ENCODE measurements around the gene EIF2S3. TPM values are rescaled to one million over a fixed set of nuclear protein-coding genes. Genes with fewer than 3 reads are reported as not detected.

Gene EIF2S3
- polyA plus RNA-seq, 1 of the 3 experiments (the other 2 are of a cell fraction), result 68.4 TPM

GRCh38 chrX:24023544-24023943, 31.2 kb upstream of the EIF2S3 start:
- Histone ChIP-seq H3K27me3 (ENCODE audit: insufficient read depth) (no peaks in the 10 kb centered on the region; the same call in 1 of the 2 replicates), H3K36me3 (replicated peaks in 1 of 2; ENCODE audit: control insufficient read depth in 1 of 2, insufficient read depth in 2 of 2, low read length in 1 of 2) (no peaks in the 10 kb centered on the region), H3K9ac (peak overlapping the region; percentile 88), H4K20me1 (ENCODE audit: insufficient read depth) (no peaks in the 10 kb centered on the region), H3K4me2 (peak overlapping the region; percentile 70), H3K79me2 (ENCODE audit: insufficient read depth) (peaks cover 64% of the 10 kb centered on the region), H3K4me1 (ENCODE audit: control insufficient read depth in 1 of 2, insufficient read depth in 2 of 2, low read depth in 1 of 2, low read length in 1 of 2) (no peaks in the 10 kb centered on the region; a peak in 1 of 4 replicates), H3K4me3 (ENCODE audit: low read depth in 2 of 2, low read length in 1 of 2) (peak overlapping the region; percentile 63 to 76), H3K27ac (ENCODE audit: low read depth in 2 of 2, low read length in 1 of 2) (peak overlapping the region in 1 of 2 experiments; percentile 84; a peak in 2 of 4 replicates), H2AFZ (ENCODE audit: low read depth) (no peak overlapping the region), H3K9me2 (no peaks in the 10 kb centered on the region), H3F3A (replicated peaks; ENCODE audit: insufficient read depth) (peaks cover 10% of the 10 kb centered on the region), H3K9me3 (no peaks in the 10 kb centered on the region)
- ChIA-PET POLR2A (no interaction called here), CTCF (interaction anchor here (1.0 kb wide), 1 partner anchor 11 kb away, joined by 4 read pairs; no protein-coding TSS in a partner anchor)
- 4% methylated on average over 1 of the region's 1 CpG for WGBS (ENCODE audit: low lambda C conversion rate)
- no peak for DNase-seq
- TF ChIP-seq EP300 (IDR thresholded peaks at IDR 0.05; ENCODE audit: borderline replicate concordance in 1 of 2, low read depth in 1 of 2, low read length in 1 of 2) (no peak), TCF12 (IDR thresholded peaks at IDR 0.05) (no peak), RCOR1 (IDR thresholded peaks at IDR 0.05; ENCODE audit: low read length) (no peak), ELF1 (IDR thresholded peaks at IDR 0.05) (no peak), RAD21 (IDR thresholded peaks at IDR 0.05; ENCODE audit: low read length) (no peak), YY1 (IDR thresholded peaks at IDR 0.05; ENCODE audit: low read depth) (no peak), SMC3 (IDR thresholded peaks at IDR 0.05; ENCODE audit: low read depth, low read length) (no peak), SIN3A (IDR thresholded peaks at IDR 0.05; ENCODE audit: borderline replicate concordance, low read depth, low read length) (no peak)

- no peaks in the 10 kb centered on the region; a peak in 1 of 4 replicates for H3K4me1 ChIP-seq (ENCODE audit: control insufficient read depth in 1 of 2, insufficient read depth in 2 of 2, low read depth in 1 of 2, low read length in 1 of 2)
- TF ChIP-seq MXI1 (IDR thresholded peaks at IDR 0.05; ENCODE audit: low read depth, low read length), result no peak
- TF ChIP-seq CTCF (IDR thresholded peaks at IDR 0.05), result no peak
- no peak for TF ChIP-seq REST (IDR thresholded peaks at IDR 0.05; ENCODE audit: low read depth, low read length)
- TF ChIP-seq GABPA (IDR thresholded peaks at IDR 0.05; ENCODE audit: low read depth), result no peak
- TF ChIP-seq USF2 (IDR thresholded peaks at IDR 0.05; ENCODE audit: borderline replicate concordance, low read depth, low read length), result no peak
- no peak for TF ChIP-seq EP300 (IDR thresholded peaks at IDR 0.05; ENCODE audit: borderline replicate concordance in 1 of 2, low read depth in 1 of 2, low read length in 1 of 2)
- TF ChIP-seq, protein P1, sequence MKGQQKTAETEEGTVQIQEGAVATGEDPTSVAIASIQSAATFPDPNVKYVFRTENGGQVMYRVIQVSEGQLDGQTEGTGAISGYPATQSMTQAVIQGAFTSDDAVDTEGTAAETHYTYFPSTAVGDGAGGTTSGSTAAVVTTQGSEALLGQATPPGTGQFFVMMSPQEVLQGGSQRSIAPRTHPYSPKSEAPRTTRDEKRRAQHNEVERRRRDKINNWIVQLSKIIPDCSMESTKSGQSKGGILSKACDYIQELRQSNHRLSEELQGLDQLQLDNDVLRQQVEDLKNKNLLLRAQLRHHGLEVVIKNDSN (IDR thresholded peaks at IDR 0.05; ENCODE audit: borderline replicate concordance, low read depth), result no peak
- TF ChIP-seq TEAD4 (IDR thresholded peaks at IDR 0.05; ENCODE audit: borderline replicate concordance, insufficient read depth), result no peak
- TF ChIP-seq NFIC (IDR thresholded peaks at IDR 0.05; ENCODE audit: borderline replicate concordance), result no peak
- TF ChIP-seq NRF1 (IDR thresholded peaks at IDR 0.05; ENCODE audit: low read depth, low read length), result no peak
- TF ChIP-seq GATA2 (CRISPR knock-in tag; IDR thresholded peaks at IDR 0.05), result no peak
- no peak for TF ChIP-seq SIN3A (IDR thresholded peaks at IDR 0.05; ENCODE audit: borderline replicate concordance, low read depth, low read length)
- no peak for TF ChIP-seq ELF1 (IDR thresholded peaks at IDR 0.05)
- TF ChIP-seq POLR2AphosphoS5 (IDR thresholded peaks at IDR 0.05; ENCODE audit: low read depth, low read length), result no peak
- no peak for TF ChIP-seq RAD21 (IDR thresholded peaks at IDR 0.05; ENCODE audit: low read length)
- 12% methylated on average over 19 of the region's 19 CpGs for WGBS (ENCODE audit: low lambda C conversion rate)
- H3K9me3 ChIP-seq, result no peaks in the 10 kb centered on the region
- H3F3A ChIP-seq (replicated peaks; ENCODE audit: insufficient read depth), result peaks cover 10% of the 10 kb centered on the region
- peak overlapping the region; percentile 53 to 84 for H3K27ac ChIP-seq (ENCODE audit: low read depth in 2 of 2, low read length in 1 of 2)
- ChIA-PET POLR2A (interaction anchor here (1.4 kb wide), 1 partner anchor 11 kb away, joined by 3 read pairs; no protein-coding TSS in a partner anchor), CTCF (interaction anchor here (0.8 to 3.7 kb wide), 4 partner anchors 11 to 37 kb away, joined by 3 to 18 read pairs (median 4); partner anchors contain the start of gene EIF2S3)
- no peaks in the 10 kb centered on the region for H3K36me3 ChIP-seq (replicated peaks in 1 of 2; ENCODE audit: control insufficient read depth in 1 of 2, insufficient read depth in 2 of 2, low read length in 1 of 2)
- H3K79me2 ChIP-seq (ENCODE audit: insufficient read depth), result peaks cover 58% of the 10 kb centered on the region
- no peaks in the 10 kb centered on the region for H3K9me2 ChIP-seq
- peak overlapping the region; percentile 70 for H3K4me2 ChIP-seq
- H3K27me3 ChIP-seq (ENCODE audit: insufficient read depth), result no peaks in the 10 kb centered on the region; the same call in 1 of the 2 replicates
- DNase-seq, result no peak
- H3K9ac ChIP-seq, result peak overlapping the region; percentile 88
- H2AFZ ChIP-seq (ENCODE audit: low read depth), result no peak overlapping the region; the same call in 1 of the 2 replicates
- no peaks in the 10 kb centered on the region for H4K20me1 ChIP-seq (ENCODE audit: insufficient read depth)
- peak overlapping the region; percentile 63 to 76 for H3K4me3 ChIP-seq (ENCODE audit: low read depth in 2 of 2, low read length in 1 of 2)
Observed at GRCh38 chrX:24023972-24024669, 30.6 kb upstream of the EIF2S3 start.
